ENCODE results near the gene CA5A.
"Not testable (repeated sequence)": the region's sequence is repeated elsewhere in the genome, so short reads cannot be mapped to it uniquely, and the experiment has no call there.

CA5A gene

DNA sequence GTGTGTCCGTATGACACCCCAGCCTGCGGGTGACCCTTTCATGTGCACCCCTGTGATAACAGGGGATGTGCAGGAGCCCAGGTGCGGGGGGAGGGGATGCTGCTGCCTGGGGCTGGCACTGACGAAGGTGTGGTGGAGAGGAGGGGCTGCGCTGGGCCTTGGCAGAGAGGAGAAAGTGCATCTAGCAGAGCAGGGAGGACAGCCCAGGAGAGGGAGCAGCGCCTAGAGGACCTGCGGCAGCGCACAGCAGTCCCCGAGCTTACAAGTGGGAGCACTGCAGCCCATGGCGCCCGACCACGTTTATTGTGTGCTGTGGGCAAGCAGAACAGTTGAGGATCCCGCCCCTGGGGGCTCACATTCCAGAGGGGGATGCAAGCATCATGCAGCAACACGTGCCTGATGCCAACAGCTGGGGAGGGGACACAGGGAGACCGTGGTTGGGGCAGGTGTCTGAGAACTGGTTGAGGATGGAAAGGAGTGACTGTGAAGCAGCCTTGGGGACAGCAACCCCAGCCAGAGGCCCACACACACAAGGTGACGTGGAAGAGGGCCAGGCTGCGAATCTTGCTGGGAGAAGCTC lies 56.1 kb downstream of the CA5A start:
- Histone ChIP-seq H3K36me3 (ENCODE audit: insufficient read depth, low read depth, low read length) (no peaks in the 10 kb centered on the region), H3K27ac (ENCODE audit: low read length) (no peak overlapping the region), H3K9me3 (ENCODE audit: insufficient read depth, low read depth, low read length) (no peaks in the 10 kb centered on the region), H3K9ac (ENCODE audit: low read depth, low read length) (no peak overlapping the region), H3K4me3 (ENCODE audit: low read length) (no peak overlapping the region), H3K27me3 (ENCODE audit: insufficient read depth, low read length) (no peaks in the 10 kb centered on the region; the same call in 1 of the 2 replicates), H3K4me1 (ENCODE audit: insufficient read depth, low read length) (peaks cover 4% of the 10 kb centered on the region; the same call in 1 of the 2 replicates)

DNA sequence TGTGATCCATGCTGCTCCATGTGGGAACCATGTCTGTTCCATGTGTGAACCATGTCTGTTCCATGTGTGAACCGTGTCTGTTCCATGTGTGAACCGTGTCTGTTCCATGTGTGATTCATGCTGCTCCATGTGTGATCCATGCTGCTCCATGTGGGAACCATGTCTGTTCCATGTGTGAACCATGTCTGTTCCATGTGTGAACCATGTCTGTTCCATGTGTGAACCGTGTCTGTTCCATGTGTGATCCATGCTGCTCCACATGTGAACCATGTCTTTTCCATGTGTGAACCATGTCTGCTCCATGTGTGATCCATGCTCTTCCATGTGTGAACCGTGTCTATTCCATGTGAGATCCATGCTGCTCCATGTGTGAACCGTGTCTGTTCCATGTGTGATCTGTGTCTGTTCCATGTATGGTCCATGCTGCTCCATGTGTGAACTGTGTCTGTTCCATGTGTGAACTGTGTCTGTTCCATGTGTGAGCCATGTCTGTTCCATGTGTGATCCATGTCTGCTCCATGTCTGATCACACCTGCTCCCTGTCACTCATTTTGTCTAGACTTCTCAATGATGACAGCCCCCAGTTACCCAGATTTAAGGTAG lies 56.8 kb downstream of the CA5A start:
- H3K4me1 ChIP-seq (ENCODE audit: insufficient read depth, low read length); H3K9me3 ChIP-seq (ENCODE audit: insufficient read depth, low read depth, low read length): not testable (repeated sequence)

DNA sequence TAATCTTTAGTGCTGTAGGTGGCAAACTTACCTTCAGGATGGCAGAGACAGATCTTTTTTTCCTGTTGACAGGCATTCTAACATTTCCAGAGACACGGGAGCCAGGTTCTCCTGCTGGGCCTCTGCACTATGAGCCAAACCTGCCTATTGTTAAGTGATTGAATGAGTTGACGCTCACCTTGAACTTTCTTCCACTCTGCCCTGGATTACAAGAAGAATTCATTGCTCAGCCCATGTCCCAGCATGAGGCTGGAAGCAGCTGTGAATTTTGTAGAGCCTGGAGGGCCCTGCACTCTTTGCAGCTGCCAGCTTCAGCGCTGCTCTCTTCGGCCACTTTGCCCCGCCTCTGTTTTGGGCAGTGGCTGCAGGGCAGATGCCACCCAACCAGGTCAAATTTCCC lies 57.6 kb downstream of the CA5A start:
- Histone ChIP-seq H3K4me1 (ENCODE audit: insufficient read depth, low read length) (peaks cover 6% of the 10 kb centered on the region; the same call in 1 of the 2 replicates), H3K4me3 (ENCODE audit: low read length) (no peak overlapping the region), H3K9ac (ENCODE audit: low read depth, low read length) (no peak overlapping the region), H3K36me3 (ENCODE audit: insufficient read depth, low read depth, low read length) (no peaks in the 10 kb centered on the region), H3K9me3 (ENCODE audit: insufficient read depth, low read depth, low read length) (no peaks in the 10 kb centered on the region), H3K27ac (ENCODE audit: low read length) (no peak overlapping the region), H3K27me3 (ENCODE audit: insufficient read depth, low read length) (no peaks in the 10 kb centered on the region; the same call in 1 of the 2 replicates)

More for the DNA sequence above, 56.8 kb downstream of the CA5A start:
- not testable (repeated sequence) for H3K27me3 ChIP-seq (ENCODE audit: insufficient read depth, low read length); H3K4me3 ChIP-seq (ENCODE audit: low read length); H3K27ac ChIP-seq (ENCODE audit: low read length); H3K36me3 ChIP-seq (ENCODE audit: insufficient read depth, low read depth, low read length); H3K9ac ChIP-seq (ENCODE audit: low read depth, low read length)

DNA sequence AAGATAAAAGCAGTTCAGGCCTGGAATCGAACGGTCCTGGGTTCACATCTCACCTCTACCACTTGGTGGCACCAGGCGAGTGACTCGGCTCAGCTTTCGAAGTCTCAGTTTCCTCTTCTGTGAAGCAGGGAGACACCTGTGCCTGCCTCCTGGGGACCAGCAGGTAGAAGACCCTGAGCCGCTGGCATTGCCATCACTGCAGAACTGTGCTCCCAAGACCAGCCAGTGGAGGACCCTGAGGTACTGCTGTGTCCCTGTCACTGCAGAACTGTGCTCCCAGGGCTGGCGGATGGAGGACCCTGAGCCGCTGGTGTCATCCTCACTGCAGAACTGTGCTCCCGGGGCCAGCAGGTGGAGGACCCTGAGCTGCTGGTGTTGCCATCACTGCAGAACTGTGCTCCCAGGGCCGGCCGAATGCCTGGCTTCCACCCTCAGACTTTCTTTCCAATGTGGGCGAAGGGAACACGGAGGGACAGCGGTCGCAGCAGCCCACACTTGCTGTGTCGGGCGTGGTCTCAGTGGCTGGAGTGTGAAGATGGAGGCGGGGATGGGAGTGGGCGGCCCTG lies 58.3 kb downstream of the CA5A start:
- no peaks in the 10 kb centered on the region for H3K9me3 ChIP-seq (ENCODE audit: insufficient read depth, low read depth, low read length)
- H3K36me3 ChIP-seq (ENCODE audit: insufficient read depth, low read depth, low read length): no peaks in the 10 kb centered on the region
- H3K4me1 ChIP-seq (ENCODE audit: insufficient read depth, low read length): peaks cover 6% of the 10 kb centered on the region; the same call in 1 of the 2 replicates
- H3K4me3 ChIP-seq (ENCODE audit: low read length): no peak overlapping the region
- no peaks in the 10 kb centered on the region; the same call in 1 of the 2 replicates for H3K27me3 ChIP-seq (ENCODE audit: insufficient read depth, low read length)
- no peak overlapping the region for H3K27ac ChIP-seq (ENCODE audit: low read length)
- no peak overlapping the region for H3K9ac ChIP-seq (ENCODE audit: low read depth, low read length)

DNA sequence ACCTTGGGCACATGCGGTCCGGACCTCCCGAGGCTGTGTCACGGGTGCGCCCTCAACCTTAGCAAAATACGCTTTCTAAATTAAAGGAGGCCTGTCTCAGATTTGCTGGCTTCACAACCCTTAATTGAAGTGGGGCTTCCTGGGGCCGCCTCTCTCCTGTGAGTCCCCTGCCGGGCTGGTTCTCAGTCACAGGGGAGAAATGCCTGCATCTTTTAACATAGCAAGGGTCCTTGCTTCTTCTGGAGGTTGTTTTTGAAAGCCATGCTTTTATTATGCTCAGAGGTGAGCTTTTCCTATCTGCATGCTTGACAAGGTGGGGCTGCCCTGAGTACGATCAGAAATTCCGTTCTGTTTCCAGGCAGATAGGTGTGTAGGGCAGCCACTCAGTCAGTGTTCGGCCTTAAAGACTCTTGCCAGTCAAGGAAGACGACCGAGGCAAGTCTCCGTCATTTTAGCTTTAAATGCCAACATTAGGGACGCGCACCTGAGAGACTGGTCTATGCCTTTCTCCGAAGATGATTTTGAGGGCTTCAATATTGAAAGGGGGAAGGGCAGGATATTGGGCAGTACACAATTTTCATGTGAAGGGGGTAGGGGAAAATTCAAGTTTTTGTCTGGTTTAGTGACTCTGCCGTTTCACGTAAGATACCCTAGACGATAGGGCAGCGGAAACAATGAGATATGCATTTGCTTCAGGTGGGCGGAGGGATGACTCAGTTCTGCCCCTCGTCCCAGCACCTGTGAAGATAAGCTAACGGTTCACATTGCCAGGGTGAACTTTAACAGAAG lies 61.5 kb downstream of the CA5A start:
- no peaks in the 10 kb centered on the region for H3K36me3 ChIP-seq (ENCODE audit: insufficient read depth, low read depth, low read length)
- peaks cover 8% of the 10 kb centered on the region; the same call in 1 of the 2 replicates for H3K27me3 ChIP-seq (ENCODE audit: insufficient read depth, low read length)
- no peak overlapping the region for H3K27ac ChIP-seq (ENCODE audit: low read length)
- peak overlapping the region; percentile 14; the same call in 1 of the 2 replicates for H3K9ac ChIP-seq (ENCODE audit: low read depth, low read length)
- H3K4me3 ChIP-seq (ENCODE audit: low read length): peak overlapping the region; percentile 38; the same call in 1 of the 2 replicates
- H3K4me1 ChIP-seq (ENCODE audit: insufficient read depth, low read length): peaks cover 19% of the 10 kb centered on the region
- H3K9me3 ChIP-seq (ENCODE audit: insufficient read depth, low read depth, low read length): no peaks in the 10 kb centered on the region

DNA sequence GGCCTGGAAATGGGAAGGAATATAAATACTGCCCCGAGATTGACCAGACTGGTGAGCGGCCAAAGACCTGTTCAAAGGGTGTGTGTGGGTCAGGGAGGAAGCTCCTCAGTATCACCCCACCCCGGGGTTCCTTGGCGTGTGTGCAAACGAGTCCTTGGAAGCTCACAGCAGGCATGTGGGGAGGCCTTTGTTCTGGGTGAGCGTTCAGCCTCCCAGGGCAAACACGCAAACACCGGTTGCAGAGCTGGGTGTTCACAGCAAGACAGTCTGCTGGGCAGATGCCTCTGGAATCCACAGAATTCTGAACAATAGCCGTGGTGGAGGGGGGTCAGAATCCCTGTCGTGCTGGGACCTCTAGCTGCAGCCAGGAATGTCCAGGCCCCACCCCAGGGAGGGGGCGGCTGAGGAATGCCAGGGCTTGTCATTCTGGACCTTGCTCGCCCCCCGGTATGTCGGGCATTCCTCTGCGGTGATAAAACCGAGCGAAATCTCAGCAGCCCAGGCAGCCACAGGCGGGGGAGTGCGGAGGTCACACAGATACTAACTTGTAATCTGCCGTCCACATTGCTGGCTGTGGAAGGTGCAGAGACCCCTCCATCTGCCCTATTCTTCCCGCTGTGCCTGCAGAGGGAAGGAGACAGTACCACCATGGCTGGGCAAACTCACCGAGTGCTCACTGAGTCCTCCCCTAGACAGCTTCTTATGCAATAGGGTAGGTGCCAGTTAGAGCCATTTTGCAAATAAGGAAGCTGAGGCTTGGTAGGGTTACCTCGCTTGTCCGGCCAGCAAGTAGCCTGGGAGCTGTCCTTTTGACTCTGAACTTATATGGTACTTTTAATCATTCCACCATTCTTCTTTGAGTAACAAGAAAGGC lies 65.7 kb downstream of the CA5A start:
- H3K27ac ChIP-seq (ENCODE audit: low read length); H3K9me3 ChIP-seq (ENCODE audit: insufficient read depth, low read depth, low read length); H3K36me3 ChIP-seq (ENCODE audit: insufficient read depth, low read depth, low read length): not testable (repeated sequence)
- peak overlapping the region; percentile 53 for H3K4me3 ChIP-seq (ENCODE audit: low read length)
- H3K27me3 ChIP-seq (ENCODE audit: insufficient read depth, low read length): peaks cover 43% of the 10 kb centered on the region
- peaks cover 16% of the 10 kb centered on the region for H3K4me1 ChIP-seq (ENCODE audit: insufficient read depth, low read length)
- H3K9ac ChIP-seq (ENCODE audit: low read depth, low read length): peak overlapping the region; percentile 54

DNA sequence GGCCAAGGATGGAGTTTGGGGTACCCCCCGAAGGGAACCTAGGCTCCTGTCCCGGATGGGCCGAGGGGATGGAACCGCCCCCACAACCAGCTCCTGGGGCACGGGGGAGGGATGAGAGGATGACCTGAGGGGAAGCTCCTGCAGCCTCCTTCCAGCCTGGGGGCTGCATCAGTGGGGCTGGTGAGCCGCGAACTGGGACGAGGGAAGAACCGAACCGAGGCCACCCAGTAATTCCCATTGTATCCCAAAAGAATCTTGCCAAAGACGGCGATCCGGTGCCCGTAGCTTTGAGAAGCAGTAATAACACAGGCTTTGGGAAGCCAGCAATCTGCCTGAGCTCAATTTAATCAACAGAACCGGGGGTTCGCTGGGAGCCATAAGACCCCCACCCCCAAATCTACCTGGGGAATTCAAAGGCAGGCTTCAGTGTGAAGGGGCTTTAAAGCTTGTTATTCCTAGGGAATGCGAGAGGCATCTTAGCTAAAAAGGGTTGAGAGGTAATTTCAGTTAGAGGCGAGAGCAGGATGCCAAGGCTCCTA lies 66.4 kb downstream of the CA5A start:
- peaks cover 49% of the 10 kb centered on the region for H3K27me3 ChIP-seq (ENCODE audit: insufficient read depth, low read length)
- H3K9me3 ChIP-seq (ENCODE audit: insufficient read depth, low read depth, low read length); H3K27ac ChIP-seq (ENCODE audit: low read length); H3K36me3 ChIP-seq (ENCODE audit: insufficient read depth, low read depth, low read length): not testable (repeated sequence)
- H3K4me1 ChIP-seq (ENCODE audit: insufficient read depth, low read length): peaks cover 13% of the 10 kb centered on the region
- H3K9ac ChIP-seq (ENCODE audit: low read depth, low read length): peak overlapping the region; percentile 37; the same call in 1 of the 2 replicates
- H3K4me3 ChIP-seq (ENCODE audit: low read length): peak overlapping the region; percentile 53

DNA sequence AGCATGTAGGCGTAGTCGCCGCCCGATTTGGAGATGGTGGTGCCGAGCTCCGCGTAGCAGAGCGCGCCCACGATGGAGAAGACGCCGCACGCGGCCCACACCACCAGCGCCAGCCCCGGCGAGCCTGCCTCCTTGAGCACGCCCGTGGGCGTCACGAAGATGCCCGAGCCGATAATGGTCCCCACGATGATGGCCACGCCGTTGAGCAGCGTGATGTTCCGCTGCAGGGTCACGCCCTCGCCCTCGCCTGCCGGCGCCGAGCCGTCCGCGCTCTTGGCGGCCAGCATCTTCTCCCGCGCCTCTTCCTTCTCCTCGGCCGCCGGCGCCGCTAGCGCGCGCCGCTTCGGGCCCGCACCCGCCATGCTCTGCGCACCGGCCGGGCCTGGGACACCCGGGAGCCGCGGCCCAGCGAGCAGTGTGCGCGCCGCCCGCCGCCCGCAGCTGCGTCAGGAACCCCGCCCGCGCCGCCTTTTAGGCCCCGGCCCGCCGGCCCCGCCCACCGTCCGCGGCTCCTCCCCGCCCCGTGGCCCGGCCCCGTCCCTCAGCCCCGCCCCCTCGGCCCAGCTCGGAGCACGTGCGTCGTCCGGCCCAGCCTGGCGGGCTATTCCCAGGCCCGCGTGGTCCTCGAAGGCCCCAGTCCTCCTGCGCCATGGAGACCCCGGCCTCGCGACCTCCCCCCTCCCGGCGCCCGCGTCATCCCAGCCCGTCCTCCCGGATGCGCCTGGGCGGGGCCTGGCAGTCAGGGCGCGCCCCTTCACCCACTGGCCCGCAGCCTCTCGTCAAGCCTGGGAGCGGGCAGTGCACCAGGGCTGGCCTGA lies 67.1 kb downstream of the CA5A start, which contains the start of gene SLC7A5:
Gene SLC7A5, minus strand, starts transcription at position 447 of the 818 bp plus-strand sequence. Its CDS starts 85 bp downstream, at position 362.
- peaks cover 56% of the 10 kb centered on the region for H3K27me3 ChIP-seq (ENCODE audit: insufficient read depth, low read length)
- not testable (repeated sequence) for H3K9me3 ChIP-seq (ENCODE audit: insufficient read depth, low read depth, low read length); H3K36me3 ChIP-seq (ENCODE audit: insufficient read depth, low read depth, low read length); H3K27ac ChIP-seq (ENCODE audit: low read length)
- H3K4me3 ChIP-seq (ENCODE audit: low read length): peak within 1 kb of the TSS; percentile 80
- peaks cover 13% of the 10 kb centered on the region for H3K4me1 ChIP-seq (ENCODE audit: insufficient read depth, low read length)
- H3K9ac ChIP-seq (ENCODE audit: low read depth, low read length): peak within 1 kb of the TSS; percentile 68; the same call in 1 of the 2 replicates

DNA sequence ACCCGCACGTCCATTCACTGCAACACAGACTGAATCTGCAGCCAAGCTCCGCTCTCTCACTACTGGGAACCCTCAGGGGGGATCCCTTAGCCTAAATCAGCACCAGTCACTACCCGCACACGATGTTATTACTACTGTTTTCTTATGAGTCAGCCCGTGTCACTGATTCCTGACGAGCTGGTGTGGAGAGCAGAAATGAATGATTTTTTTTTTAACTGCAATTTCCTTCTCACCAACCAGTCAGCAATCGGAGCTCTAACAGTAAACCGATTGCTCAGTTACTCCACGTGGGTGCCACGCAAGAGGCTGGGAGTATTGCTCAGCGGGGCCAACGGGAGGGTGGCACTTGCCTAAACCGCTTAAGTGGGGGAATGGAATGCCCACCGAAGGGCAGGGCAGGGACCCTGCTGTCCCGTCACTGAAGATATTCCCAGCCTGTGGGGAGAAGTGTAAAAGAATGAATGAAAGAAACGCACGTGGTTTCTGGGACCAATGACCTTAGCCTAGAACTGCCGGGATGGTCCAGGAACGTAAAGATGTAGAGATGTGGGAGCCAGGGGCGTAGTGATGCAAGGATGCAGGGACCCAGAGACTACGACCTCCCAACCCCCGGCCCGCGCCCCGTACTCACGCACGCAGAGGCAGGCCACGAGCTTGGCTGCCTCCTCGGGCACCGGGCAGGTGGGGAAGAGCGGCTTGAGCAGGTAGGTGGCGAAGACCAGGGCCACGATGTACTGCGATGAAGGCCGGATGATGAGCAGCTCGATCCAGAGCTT lies 67.9 kb downstream of the CA5A start:
- peak overlapping the region; percentile 80 for H3K4me3 ChIP-seq (ENCODE audit: low read length)
- H3K4me1 ChIP-seq (ENCODE audit: insufficient read depth, low read length): peaks cover 13% of the 10 kb centered on the region
- peak overlapping the region; percentile 68; the same call in 1 of the 2 replicates for H3K9ac ChIP-seq (ENCODE audit: low read depth, low read length)
- not testable (repeated sequence) for H3K9me3 ChIP-seq (ENCODE audit: insufficient read depth, low read depth, low read length); H3K27ac ChIP-seq (ENCODE audit: low read length); H3K36me3 ChIP-seq (ENCODE audit: insufficient read depth, low read depth, low read length)
- H3K27me3 ChIP-seq (ENCODE audit: insufficient read depth, low read length): peaks cover 61% of the 10 kb centered on the region
